HG02840 (cell line): ENCODE results near the gene MAPK8IP3.

ENCODE experiments used
- ATAC-seq: cut with Tn5 transposase; IDR thresholded peaks from one replicate; pipeline ENCODE4 v1.9.1; 2021; ENCODE audit warnings: mild to moderate bottlenecking, moderate library complexity, moderate number of reproducible peaks; ENCODE audit not compliant: unreplicated experiment, low FRiP score

MAPK8IP3 gene

DNA sequence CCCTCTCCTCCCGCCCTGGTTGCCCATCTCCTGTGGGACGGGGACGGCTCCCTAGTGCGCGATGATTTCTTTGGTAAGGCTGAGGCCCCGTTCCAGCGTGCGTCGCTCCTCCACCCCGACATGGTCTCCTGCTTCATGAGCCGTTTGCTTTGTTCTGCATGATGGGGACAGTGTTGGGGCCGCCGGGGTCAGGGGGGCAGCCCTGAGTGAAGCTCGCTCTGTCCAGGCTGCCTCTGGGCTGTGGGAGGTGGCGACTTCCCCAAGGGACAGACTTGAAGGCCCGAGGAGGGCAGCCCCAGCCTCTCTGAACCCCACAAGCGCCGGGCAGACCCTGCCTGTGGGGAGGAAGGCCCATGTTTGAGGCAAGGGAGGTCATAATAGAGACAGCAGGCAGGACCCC is 52.9 kb downstream of the MAPK8IP3 start:
- ATAC-seq: no peak

DNA sequence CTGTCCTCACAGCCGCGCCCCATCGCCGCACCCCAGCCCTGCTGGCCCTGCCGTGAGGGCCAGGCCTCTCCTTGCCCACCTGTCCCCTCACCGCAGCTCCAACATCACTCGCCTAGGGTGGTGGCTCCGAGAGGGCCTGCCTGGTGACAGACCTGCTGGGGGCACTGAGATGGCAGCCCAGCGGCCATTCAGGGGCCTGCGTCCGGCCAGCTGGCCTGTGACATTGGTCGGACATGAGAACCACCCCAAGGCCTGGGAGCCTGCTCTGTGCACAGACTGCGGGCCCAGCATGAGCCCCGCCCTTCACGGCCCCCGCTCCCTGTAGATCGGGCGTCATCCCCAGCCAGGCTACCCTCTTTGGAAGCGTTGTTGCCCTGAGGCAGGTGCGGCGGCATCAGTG is 53.5 kb downstream of the MAPK8IP3 start:
- no peak for ATAC-seq

DNA sequence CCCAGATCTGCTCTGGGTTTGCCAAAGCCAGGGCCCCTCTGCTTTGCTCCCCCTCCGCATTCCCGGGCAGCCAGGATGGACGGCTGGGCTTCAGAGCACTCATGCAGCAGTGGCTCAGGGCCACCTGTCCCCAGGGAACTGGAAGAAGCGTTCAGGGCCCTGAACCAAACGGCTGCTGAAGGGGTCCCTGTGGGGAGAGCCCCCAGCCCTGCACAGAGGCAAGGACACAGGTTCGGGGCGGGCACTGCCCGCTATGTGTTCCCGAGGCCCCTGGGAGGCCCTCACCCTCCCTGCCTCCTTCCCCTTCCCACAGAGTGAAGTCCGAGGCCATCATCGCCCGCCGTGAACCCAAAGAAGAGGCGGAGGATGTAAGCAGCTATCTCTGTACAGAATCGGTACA is 54.9 kb downstream of the MAPK8IP3 start:
- no peak for ATAC-seq

DNA sequence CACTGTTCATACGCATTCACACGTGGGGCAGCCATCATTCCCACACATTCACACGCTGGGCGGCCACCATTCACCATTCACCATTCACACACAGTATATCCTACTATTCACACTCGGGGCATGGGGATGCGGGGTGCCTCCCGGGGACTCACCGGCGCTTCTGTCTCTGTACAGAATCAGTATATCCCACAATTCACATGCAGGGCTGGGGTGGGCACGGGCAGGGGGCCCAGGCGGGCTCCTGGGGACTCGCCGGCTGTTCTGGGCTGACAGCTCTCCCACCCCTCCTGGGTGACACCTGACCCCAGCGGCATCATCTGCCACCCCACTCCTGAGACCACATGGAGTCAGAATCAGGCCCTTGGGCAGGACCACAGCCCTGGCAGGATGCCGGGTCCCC is 55.8 kb downstream of the MAPK8IP3 start:
- no peak for ATAC-seq

DNA sequence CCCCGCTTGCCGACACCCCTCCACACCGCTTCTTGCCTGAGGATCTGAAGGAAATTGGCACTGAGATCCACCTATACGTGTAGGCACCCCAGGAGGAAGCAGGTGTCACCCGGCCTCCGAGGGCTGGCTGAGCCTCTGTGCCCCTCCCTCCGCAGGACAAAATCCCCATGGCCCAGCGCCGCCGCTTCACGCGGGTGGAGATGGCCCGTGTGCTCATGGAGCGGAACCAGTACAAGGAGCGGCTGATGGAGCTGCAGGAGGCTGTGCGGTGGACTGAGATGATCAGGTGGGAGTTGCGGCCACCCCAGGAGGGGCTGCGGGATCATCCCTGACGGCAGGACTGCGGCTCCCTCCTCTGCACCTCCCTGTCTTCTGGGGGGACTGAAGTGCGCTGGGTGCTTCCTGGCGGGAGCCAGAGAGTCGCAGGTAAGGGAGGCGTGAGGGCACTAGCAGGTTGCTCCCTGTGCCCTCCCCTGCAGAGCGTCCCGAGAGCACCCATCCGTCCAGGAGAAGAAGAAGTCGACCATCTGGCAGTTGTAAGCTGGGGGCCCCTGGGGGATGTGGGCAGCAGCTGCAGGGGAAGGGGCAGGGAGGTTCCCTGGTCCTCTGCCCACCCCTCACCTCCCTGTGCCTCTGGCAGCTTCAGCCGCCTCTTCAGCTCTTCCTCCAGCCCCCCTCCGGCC is 56.3 kb downstream of the MAPK8IP3 start:
- no peak for ATAC-seq

DNA sequence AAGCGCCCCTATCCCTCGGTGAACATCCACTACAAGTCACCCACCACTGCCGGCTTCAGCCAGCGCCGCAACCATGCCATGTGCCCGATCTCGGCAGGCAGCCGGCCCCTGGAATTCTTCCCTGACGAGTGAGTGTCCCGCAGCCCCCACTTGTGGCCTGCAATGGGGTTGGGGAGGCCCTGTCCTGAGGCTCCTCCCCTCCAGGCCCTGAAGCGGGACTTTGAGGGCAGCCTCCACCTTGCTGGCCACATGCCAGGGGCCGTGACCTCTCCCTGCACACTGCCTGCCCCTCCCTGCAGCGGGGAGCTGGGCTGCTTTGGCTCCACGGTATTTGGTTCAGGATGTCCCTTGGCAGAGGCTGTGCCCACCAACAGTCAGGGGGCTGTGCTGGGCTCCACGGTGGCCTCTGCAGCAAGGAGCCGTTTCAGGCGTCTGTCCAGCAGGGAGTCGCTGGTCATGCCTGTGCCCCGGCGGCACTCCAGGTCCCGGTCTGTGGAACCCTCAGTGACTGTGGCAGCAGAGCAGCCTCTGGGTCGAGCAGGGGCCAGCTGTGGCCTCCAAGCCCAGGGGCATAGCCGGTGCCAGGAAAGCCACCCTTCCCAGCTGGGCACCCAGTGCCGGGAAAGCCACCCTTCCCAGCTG is 57.0 kb downstream of the MAPK8IP3 start:
- no peak for ATAC-seq

DNA sequence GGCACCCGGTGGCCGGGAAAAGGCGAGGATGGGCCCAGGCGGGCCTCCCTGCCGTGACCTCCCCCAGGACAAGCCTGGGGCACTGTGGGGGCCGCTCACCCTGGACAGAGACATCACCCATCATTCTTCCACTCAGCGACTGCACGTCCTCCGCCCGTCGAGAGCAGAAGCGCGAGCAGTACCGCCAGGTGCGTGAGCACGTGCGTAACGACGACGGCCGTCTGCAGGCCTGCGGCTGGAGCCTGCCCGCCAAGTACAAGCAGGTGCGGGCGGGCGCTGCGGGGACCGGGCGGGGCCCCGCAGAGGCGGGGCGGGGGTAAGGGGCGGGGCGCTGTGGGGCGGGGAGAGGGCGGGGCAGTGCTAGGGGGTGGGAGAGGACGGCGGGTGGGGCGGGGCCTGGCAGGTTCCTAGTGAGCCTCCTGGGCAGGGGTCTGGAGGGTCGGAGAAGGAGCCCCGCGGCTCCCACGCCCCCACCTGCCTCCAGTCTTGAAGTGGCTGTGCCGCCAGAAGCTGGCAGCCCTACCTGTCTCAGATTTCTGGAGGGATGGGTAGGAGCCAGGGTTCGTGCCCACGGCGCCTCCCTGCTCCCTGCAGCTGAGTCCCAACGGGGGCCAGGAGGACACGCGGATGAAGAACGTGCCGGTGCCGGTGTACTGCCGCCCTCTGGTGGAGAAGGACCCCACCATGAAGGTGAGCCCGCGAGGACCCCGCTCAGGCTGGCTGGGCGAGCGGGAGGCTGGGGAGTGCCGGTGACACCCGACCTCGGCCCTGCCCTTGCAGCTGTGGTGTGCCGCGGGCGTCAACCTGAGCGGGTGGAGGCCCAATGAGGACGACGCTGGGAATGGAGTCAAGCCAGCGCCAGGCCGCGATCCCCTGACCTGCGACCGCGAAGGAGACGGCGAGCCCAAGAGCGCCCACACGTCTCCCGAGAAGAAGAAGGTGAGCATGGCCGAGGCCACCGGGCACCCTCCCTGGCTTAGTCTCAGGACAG is 57.8 kb downstream of the MAPK8IP3 start:
- ATAC-seq: no peak

DNA sequence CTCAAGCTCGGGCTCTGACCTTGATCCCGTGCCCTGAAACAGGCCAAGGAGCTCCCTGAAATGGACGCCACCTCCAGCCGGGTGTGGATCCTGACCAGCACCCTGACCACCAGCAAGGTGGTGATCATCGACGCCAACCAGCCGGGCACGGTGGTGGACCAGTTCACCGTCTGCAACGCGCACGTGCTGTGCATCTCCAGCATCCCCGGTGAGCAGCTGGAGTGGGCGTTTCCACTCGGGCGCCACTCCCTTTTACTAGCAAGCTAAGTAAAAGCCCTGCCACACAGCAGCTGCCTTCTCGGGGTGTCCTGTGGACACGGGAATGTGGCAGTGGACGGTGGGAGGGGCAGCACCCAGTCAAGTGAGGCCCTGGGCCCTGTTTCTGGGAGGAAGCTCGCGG is 59.0 kb downstream of the MAPK8IP3 start:
- ATAC-seq: no peak

DNA sequence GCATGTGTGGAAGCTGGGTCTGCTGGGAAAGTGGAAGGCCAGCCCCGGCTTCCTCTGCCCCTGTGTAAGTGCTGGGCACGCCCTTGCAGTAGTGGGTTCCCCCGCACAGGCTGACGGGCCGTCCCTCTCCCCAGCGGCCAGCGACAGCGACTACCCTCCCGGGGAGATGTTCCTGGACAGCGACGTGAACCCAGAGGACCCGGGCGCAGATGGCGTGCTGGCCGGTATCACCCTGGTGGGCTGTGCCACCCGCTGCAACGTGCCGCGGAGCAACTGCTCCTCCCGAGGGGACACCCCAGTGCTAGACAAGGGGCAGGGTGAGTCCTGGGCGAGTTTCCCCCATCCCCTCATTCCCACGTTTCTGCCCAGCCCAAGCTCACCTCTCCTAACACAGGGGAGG is 59.8 kb downstream of the MAPK8IP3 start:
- ATAC-seq: no peak

DNA sequence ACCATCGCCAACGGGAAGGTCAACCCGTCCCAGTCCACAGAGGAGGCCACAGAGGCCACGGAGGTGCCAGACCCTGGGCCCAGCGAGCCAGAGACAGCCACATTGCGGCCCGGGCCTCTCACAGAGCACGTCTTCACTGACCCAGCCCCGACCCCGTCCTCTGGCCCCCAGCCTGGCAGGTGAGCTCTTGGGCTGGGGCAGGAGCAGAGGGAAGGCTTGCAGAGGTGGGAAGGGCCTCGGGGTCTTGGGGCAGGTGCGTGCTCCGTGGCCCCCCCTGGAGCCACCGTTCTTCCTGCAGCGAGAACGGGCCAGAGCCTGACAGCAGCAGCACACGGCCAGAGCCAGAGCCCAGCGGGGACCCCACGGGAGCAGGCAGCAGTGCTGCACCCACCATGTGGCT is 60.2 kb downstream of the MAPK8IP3 start:
- ATAC-seq: no peak

DNA sequence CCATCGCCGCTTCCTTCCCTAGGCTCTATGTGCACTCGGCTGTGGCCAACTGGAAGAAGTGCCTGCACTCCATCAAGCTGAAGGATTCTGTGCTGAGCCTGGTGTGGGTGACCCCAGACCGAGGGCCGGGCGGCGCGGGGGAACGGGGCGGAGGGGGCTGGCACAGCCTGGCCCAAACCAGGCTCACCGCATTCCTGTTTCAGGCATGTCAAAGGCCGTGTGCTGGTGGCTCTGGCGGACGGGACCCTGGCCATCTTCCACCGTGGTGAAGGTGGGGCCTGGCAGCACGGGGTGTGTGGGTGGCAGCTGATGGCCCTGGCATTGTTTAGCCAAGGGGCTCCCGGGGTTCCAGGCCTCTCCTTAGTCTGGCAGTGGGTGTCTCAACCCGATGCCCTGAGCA is 60.7 kb downstream of the MAPK8IP3 start:
- no peak for ATAC-seq

DNA sequence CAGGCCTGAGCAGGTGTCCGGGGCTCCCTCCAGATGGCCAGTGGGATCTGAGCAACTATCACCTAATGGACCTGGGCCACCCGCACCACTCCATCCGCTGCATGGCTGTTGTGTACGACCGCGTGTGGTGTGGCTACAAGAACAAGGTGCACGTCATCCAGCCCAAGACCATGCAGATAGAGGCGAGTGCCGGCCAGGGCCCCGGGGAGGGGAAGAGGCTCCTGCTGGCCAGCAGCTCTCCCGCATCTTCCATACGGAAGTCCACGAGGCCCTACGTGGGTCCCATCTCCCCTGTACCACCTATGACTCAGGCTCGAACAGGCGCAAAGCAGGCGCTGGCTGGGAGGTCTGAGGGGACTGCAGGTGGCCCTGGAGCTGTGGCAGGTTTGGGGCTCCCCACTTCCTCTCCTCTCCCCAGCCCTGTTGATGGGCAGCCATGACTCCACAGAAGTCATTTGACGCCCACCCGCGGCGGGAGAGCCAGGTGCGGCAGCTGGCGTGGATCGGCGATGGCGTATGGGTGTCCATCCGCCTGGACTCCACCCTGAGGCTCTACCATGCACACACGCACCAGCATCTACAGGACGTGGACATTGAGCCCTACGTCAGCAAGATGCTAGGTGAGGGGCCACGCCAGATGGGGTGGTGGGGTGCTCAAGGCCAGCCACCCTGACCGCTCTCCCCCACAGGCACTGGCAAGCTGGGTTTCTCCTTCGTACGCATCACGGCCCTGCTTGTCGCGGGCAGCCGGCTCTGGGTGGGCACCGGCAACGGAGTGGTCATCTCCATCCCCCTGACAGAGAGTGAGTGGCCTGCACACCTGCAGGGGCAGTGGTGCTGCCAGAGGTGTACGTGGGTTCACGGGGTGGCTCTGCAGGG is 61.4 kb downstream of the MAPK8IP3 start:
- ATAC-seq: no peak

DNA sequence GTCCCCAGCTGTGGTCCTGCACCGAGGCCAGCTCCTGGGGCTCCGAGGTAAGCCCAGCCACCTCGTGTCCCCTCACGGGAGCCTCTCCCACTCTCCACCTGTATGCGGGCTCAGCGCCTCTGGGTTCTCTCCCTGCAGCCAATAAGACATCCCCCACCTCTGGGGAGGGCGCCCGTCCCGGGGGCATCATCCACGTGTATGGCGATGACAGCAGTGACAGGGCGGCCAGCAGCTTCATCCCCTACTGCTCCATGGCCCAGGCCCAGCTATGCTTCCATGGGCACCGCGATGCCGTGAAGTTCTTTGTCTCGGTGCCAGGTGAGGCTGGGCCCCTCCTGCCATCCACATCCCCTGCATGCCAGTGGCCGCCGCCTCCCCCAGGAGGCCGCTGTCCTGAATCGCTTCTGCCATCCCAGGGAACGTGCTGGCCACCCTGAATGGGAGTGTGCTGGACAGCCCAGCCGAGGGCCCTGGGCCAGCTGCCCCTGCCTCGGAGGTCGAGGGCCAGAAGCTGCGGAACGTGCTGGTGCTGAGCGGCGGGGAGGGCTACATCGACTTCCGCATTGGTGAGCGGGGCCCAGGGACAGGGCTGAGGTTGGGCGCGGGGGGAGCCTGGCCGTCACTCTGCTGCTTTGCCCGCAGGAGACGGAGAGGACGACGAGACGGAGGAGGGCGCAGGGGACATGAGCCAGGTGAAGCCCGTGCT is 62.2 kb downstream of the MAPK8IP3 start:
- no peak for ATAC-seq

DNA sequence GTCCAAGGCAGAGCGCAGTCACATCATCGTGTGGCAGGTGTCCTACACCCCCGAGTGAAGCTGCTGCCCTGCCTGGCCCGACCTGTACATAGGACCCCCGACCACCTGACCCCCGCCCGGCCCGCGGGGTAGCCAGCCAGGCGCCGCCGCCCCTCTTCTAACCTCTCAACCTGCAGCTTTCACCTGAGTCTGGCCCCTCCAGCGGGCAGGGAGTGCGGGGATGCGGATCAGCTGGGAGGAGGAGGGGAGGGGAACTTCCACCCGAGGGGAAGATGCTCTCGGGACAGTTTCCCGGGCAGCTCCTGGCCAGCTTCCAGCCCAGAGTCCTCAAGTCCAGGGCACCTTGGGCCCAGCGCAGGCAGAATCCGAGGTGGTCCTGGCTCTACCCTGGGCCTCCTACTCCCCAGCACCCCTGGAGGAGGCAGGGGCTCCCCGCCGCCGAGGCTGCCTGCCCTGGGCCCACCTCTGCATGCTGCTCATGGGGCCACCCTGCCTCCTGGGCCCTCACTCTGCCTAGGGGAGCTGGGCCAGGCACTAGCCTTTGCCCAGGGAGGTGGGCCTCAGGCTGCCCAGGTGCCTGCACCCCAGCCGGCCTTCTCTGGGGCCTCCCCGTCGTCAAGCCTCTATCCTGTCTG is 62.9 kb downstream of the MAPK8IP3 start:
- ATAC-seq: no peak

DNA sequence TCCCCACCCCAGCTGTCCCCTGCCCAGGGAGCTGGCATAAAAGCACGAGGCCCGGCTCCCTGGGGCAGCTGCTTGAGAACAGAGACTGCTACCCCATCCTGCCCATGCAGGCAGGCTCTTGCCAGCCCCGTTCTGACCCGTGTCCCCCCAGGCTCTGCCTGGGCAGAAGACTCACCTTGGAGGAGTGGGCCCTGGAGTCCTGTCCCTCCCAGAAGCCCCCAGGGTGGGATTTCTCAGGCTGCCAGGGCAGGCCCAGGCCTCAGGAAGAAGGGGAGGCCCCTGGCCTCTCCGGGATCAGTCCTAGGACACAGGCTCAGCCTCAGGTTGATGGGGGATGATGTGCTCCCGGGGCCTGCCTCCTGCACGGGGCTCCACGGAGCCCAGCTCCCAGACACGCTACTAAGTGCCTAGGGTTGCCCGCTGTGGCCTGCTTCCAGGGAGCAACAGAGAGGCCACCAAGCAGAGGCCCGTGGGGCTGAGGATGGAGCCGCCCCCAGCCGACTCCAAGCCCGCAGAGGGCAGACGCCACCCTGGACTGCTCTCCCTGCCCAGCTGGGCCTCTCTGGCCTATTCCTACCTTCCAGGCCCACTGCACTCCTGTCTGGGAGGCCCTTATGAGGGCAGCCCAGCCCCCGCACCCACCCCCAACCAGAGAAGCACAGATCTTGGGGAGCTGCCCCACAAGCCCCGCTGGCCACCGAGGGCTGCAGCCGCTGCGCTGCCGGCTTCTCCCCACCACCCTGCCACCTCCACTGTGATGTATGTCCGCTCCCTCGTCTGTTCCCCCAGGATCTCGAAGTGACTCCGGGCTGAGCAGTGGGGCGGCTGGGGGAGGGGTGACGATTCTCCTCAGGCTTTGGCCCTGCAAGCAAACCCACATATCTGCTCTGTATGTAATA is 63.7 kb downstream of the MAPK8IP3 start:
- ATAC-seq: no peak

DNA sequence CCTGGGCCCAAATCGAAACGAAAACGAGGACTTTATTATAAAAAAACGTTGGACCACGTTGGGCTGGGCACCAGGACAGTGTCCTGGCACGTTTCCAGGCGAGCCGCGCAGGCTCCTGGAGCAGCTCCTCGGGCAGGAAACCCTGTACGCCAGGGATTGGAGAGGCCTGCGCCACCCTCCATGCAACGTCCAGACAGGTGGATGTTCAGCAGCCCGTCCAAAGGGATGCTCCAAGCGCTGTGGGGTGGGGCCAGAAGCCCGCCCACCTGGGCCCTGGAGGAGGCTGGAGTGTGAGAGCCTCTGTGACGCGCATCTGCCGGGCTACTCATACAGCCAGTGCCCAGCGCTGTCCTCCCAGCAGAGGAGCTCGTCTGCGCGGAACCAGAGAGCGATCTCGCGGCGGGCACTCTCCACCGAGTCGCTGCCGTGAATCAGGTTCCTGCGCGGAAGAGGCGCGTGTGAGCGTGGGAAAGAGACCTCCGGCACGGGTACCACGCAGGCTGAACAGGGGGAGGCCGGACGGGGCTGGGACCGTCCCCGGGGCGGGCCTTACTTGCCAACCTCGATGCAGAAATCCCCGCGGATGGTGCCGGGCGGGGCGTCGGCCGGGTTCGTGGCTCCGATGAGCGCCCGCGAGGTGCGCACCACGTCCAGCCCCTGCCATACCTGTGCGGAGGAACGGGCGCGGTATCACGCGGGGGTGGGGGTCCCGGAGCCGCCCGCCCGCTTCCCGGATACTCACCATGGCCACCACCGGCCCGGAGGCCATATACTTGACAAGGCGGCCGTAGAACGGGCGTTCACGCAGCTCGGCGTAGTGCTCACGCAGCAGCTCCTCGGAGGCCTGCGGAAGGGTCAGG is 64.6 kb downstream of the MAPK8IP3 start:
- ATAC-seq: no peak

DNA sequence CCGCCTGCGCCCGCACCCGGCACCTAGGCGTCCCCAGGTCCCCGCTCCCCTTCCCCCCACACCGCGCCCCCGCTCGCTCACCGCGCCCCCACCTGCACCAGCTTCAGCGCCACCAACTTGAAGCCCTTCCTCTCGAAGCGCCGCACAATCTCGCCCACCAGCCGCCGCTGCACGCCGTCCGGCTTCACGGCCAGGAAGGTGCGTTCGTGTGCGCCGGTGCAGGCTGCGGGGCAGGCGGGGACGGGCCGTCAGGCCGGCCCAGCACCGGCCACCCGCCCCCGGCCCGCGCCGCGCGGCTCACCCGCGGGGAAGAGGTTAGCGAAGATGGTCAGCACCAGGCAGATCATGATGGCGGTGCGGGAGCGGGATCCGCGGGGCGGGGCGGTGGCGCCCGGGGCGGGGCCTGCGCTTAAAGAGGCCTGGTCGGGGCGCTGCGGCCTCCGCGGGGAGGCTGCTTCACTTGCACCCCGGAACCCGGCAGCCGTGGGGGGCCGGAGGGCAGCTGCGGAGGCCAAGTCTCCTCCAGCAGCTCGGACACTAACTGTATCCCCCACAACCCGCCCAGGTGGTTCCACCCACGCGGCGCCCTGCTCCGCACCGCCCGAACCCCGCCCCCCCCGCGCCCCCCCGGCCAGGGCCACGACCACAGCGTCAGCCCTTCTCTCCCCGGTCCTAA is 65.3 kb downstream of the MAPK8IP3 start, which contains the start of gene NME3:
Gene NME3, minus strand, starts transcription at position 356 of the 676 bp plus-strand sequence. Its CDS starts 9 bp downstream, at position 347.
- ATAC-seq: no peak
